Activated CD8-positive, alpha-beta memory T cell treated with anti-CD3 and anti-CD28 coated beads for 48 hours (primary cell): ENCODE results near the gene TMEM52.

Experiments
- DNase-seq, 3 experiments: peaks; one replicate each; pipeline ENCODE4 v3.0.0-alpha.2; 2020; ENCODE audit warnings: low read depth in 2 of 3, low spot score in 2 of 3

TMEM52 gene

DNA sequence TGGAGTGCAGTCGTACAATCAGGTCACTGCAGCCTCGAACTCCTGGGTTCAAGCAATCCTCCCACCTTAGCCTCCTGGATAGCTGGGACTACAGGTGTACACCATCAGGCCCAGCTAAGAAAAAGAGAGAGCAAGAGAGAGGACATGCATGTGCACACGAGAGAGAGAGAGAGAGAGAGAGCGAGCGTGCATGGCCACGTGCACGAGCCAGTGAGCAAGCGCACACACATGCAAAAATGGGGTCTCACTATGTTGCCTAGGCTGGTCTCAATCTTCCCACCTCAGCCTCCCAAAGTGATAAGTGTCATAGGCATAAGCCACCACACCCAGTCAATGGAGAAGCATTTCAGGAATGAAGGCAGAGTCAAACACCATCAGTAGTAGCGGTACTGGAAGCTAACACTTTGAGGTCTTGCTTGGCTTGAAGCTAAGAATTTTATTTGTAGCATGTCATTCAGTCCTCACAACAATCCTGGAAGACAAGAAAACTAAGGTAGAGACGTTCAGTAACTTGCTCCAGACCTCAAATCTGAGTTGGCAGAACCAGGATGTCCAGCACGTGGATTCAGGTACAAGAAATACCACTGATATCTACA is 42.6 kb downstream of the TMEM52 start:
- no peak for DNase-seq

DNA sequence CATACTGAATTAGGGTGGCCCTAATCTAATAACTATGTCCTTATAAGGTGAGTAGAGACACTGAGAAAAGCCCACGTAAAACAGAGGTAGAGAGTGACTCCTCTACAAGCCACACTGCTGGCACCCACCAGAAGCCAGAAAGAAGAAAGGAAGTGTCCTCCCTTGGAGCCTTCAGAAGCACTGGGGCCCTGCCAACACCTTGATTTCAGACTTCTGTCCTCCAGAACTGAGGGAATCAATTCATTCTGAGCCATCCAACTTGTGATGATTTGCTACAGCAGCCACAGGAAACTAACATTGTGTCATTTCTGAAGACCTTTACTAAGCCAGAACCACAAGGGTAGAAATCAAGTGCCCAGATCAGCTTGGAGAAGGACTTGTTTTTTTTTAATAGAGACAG is 43.1 kb downstream of the TMEM52 start:
- DNase-seq, result peak in 1 of 3 experiments; percentile 25

- no peak for DNase-seq
Observed at GRCh38 chr1:1874901-1875300, 44.2 kb downstream of the TMEM52 start.

DNA sequence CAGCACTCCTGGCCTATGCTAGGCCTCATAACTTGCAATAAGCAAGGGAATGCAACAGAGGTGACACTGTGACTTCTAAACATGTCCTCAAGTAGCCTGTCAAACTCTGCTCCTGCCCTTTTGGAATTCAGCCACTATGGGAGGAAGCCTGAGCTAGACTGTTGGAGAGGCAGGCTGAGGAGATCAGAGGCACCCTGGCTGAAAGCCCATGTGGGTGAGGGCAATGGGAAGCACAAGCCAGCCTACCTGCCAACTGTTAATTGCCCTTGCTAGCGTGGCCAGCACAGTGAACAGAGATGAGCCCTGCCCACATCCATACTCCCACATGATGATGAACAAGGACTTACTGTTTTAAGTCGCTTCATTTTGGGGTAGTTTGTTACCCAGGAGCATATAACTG is 45.9 kb downstream of the TMEM52 start:
- no peak for DNase-seq

GRCh38 chr1:1872329-1872994 is 46.6 kb downstream of the TMEM52 start:
- no peak for DNase-seq

- no peak for DNase-seq
Observed at GRCh38 chr1:1869469-1869868, 49.6 kb downstream of the TMEM52 start.
